IMR-90 (cell line): Measurements from ENCODE around the gene B4GALNT3. TPM values are rescaled to one million over a fixed set of nuclear protein-coding genes. Genes with fewer than 3 reads are reported as not detected.

Source experiments
- ATAC-seq: fragments of 200-7000 bp; cut with Tn5 transposase; 2 replicates; pipeline ENCODE4 v1.9.1; 2020; ENCODE audit warnings: low read depth, mild to moderate bottlenecking, moderate library complexity
- BruUV-seq: library from RNA; stranded (reverse); fragments of 400-500 nt; replicated peaks from 2 replicates; lab custom pipeline; 2021; lab: Mats Ljungman, UMichigan
- CTCF ChIA-PET: fragments of 300-600 bp; formaldehyde crosslinking; extraction: SDS; loops from one replicate; lab custom pipeline; 2021; ENCODE audit warnings: antibody characterized with exemption; lab: Yijun Ruan, JAX
- POLR2A ChIA-PET: fragments of 300-600 bp; sonication (Branson Sonifier 250); formaldehyde crosslinking; loops from one replicate; lab custom pipeline; 2022; ENCODE audit warnings: antibody characterized with exemption; ENCODE audit not compliant: unreplicated experiment; lab: Charles Lee
- DNase-seq: peaks from one replicate; pipeline ENCODE4 v3.0.0; 2013
- H2AFZ ChIP-seq: replicated peaks from 2 replicates; pipeline ENCODE3; 2013; ENCODE audit warnings: low read length, mild to moderate bottlenecking; ENCODE audit not compliant: poor library complexity
- H2AK5ac ChIP-seq: 2 replicates; pipeline ENCODE4 v1.6.1; 2013; ENCODE audit warnings: low read depth, low read length, inconsistent platforms
- H2AK9ac ChIP-seq: replicated peaks from 2 replicates; pipeline ENCODE3; 2013; ENCODE audit warnings: mild to moderate bottlenecking, low read depth, low read length, moderate library complexity; ENCODE audit not compliant: poor library complexity
- H2BK120ac ChIP-seq: 2 replicates; pipeline ENCODE4 v1.6.1; 2013; ENCODE audit warnings: low read depth, low read length, inconsistent platforms
- H2BK15ac ChIP-seq: 3 replicates; pipeline ENCODE4 v1.6.1; 2013; ENCODE audit warnings: low read depth, low read length, inconsistent platforms
- H2BK20ac ChIP-seq: 2 replicates; pipeline ENCODE4 v1.6.1; 2013; ENCODE audit warnings: low read depth, mild to moderate bottlenecking, inconsistent platforms, low read length, moderate library complexity
- H2BK5ac ChIP-seq: 2 replicates; pipeline ENCODE4 v1.6.1; 2013; ENCODE audit warnings: mild to moderate bottlenecking, low read depth, low read length, inconsistent platforms; ENCODE audit not compliant: poor library complexity, severe bottlenecking
- H3K14ac ChIP-seq: replicated peaks from 2 replicates; pipeline ENCODE4 v1.6.1; 2013; ENCODE audit warnings: low read depth, low read length, inconsistent platforms
- H3K18ac ChIP-seq: 2 replicates; pipeline ENCODE4 v1.6.1; 2013; ENCODE audit warnings: low read depth, low read length, control low read depth
- H3K23ac ChIP-seq: 2 replicates; pipeline ENCODE4 v1.6.1; 2013; ENCODE audit warnings: low read depth, low read length, inconsistent platforms
- H3K27ac ChIP-seq: 2 replicates; pipeline ENCODE4 v1.5.1; 2013; ENCODE audit warnings: mild to moderate bottlenecking, control low read depth, low read length; ENCODE audit not compliant: insufficient read depth
- H3K27me3 ChIP-seq: 2 replicates; pipeline ENCODE4 v1.6.1; 2013; ENCODE audit warnings: low read length; ENCODE audit not compliant: control insufficient read depth, insufficient read depth
- H3K36me3 ChIP-seq: 2 replicates; pipeline ENCODE4 v1.6.1; 2013; ENCODE audit warnings: low read length, mixed read lengths; ENCODE audit not compliant: control insufficient read depth, insufficient read depth
- H3K4ac ChIP-seq: 2 replicates; pipeline ENCODE4 v1.6.1; 2013; ENCODE audit warnings: low read depth, low read length, inconsistent platforms
- H3K4me1 ChIP-seq: 2 replicates; pipeline ENCODE4 v1.6.1; 2013; ENCODE audit warnings: low read length, mixed read lengths; ENCODE audit not compliant: control insufficient read depth, insufficient read depth
- H3K4me2 ChIP-seq: 2 replicates; pipeline ENCODE4 v1.6.1; 2013; ENCODE audit warnings: low read depth, mild to moderate bottlenecking, control low read depth, low read length, moderate library complexity
- H3K4me3 ChIP-seq: 2 replicates; pipeline ENCODE4 v1.5.1; 2013; ENCODE audit warnings: low read depth, mild to moderate bottlenecking, control low read depth, low read length, moderate library complexity; ENCODE audit not compliant: insufficient read depth
- H3K56ac ChIP-seq: 2 replicates; pipeline ENCODE4 v1.6.1; 2013; ENCODE audit warnings: low read length, inconsistent platforms; ENCODE audit not compliant: insufficient read depth; ENCODE audit errors: extremely low read depth
- H3K79me1 ChIP-seq, 2 experiments: 2 replicates each; pipeline ENCODE4 v1.6.1; 2013; ENCODE audit warnings: low read length in 2 of 2, inconsistent platforms in 1 of 2, low read depth in 1 of 2
- H3K9ac ChIP-seq: 2 replicates; pipeline ENCODE4 v1.6.1; 2013; ENCODE audit warnings: low read depth, low read length, control low read depth
- H3K9me1 ChIP-seq: 2 replicates; pipeline ENCODE4 v1.6.1; 2013; ENCODE audit warnings: low read length, inconsistent platforms; ENCODE audit not compliant: insufficient read depth
- H3K9me3 ChIP-seq: 2 replicates; pipeline ENCODE4 v1.6.1; 2013; ENCODE audit warnings: low read length; ENCODE audit not compliant: control insufficient read depth, insufficient read depth
- H4K20me1 ChIP-seq: 2 replicates; pipeline ENCODE4 v1.6.1; 2013; ENCODE audit warnings: low read length, inconsistent platforms; ENCODE audit not compliant: insufficient read depth
- H4K5ac ChIP-seq: 2 replicates; pipeline ENCODE4 v1.6.1; 2013; ENCODE audit warnings: mild to moderate bottlenecking, low read depth, low read length, control low read depth
- H4K8ac ChIP-seq, 2 experiments: 2 replicates each; pipeline ENCODE4 v1.6.1; 2013; ENCODE audit warnings: low read depth in 2 of 2, low read length in 2 of 2, control low read depth in 1 of 2, inconsistent platforms in 1 of 2
- H4K91ac ChIP-seq: 2 replicates; pipeline ENCODE4 v1.6.1; 2013; ENCODE audit warnings: low read depth, low read length, inconsistent platforms; ENCODE audit not compliant: insufficient read depth
- BHLHE40 ChIP-seq: fragments of 150-350 bp; IDR thresholded peaks from 2 replicates; pipeline ENCODE4 v1.6.1; 2016; ENCODE audit warnings: mild to moderate bottlenecking, low read depth, low read length
- CEBPB ChIP-seq: IDR thresholded peaks from 2 replicates; pipeline ENCODE4 v1.6.1; 2012; ENCODE audit warnings: low read depth, low read length, improper control_type of control experiment
- FOS ChIP-seq: fragments of 150-350 bp; IDR thresholded peaks from 2 replicates; pipeline ENCODE4 v1.6.1; 2016; ENCODE audit warnings: low read depth, low read length
- MAFK ChIP-seq: IDR thresholded peaks from 2 replicates; pipeline ENCODE4 v1.6.1; 2012; ENCODE audit warnings: low read depth, low read length, improper control_type of control experiment
- MXI1 ChIP-seq: IDR thresholded peaks from 2 replicates; pipeline ENCODE4 v1.6.1; 2012; ENCODE audit warnings: low read depth, mild to moderate bottlenecking, low read length, moderate library complexity, borderline replicate concordance
- NFE2L2 ChIP-seq: fragments of 150-350 bp; IDR thresholded peaks from 2 replicates; pipeline ENCODE4 v1.6.1; 2016; ENCODE audit warnings: low read depth, mild to moderate bottlenecking, low read length
- POLR2A ChIP-seq: IDR thresholded peaks from 2 replicates; pipeline ENCODE4 v1.6.1; 2012; ENCODE audit warnings: mild to moderate bottlenecking, low read depth, low read length
- RCOR1 ChIP-seq: IDR thresholded peaks from 2 replicates; pipeline ENCODE4 v1.6.1; 2012; ENCODE audit warnings: mild to moderate bottlenecking, low read length, improper control_type of control experiment; ENCODE audit not compliant: insufficient replicate concordance
- RFX5 ChIP-seq: IDR thresholded peaks from 2 replicates; pipeline ENCODE4 v1.8.0; 2012; ENCODE audit warnings: low read depth, mild to moderate bottlenecking, low read length, moderate library complexity
- SMC3 ChIP-seq: fragments of 150-350 bp; IDR thresholded peaks from 2 replicates; pipeline ENCODE4 v1.6.1; 2016; ENCODE audit warnings: low read depth, mild to moderate bottlenecking, antibody characterized with exemption, low read length, moderate library complexity
- WGBS, 2 experiments: methylation state at CpG; one replicate each; pipeline versions ENCODE4 v1.1.5 to v1.1.7; 2013; ENCODE audit warnings: missing lambda C conversion rate in 2 of 2; ENCODE audit not compliant: insufficient read length in 1 of 2; ENCODE audit errors: extremely low coverage in 2 of 2; 5-methylcytosine and 5-hydroxymethylcytosine counted together
- dilution Hi-C: fragments of 300-500 bp; cut with HindIII; formaldehyde crosslinking; loops from one replicate; pipeline ENCODE4 v1.14.3; 2018; ENCODE audit warnings: low sequenced_read_pairs; ENCODE audit not compliant: unreplicated experiment
- in situ Hi-C: fragments of 300-500 bp; cut with MboI; formaldehyde crosslinking; loops from 3 replicates; pipeline ENCODE4 v1.14.3; 2019; ENCODE audit warnings: low sequenced_read_pairs, inconsistent platforms, mixed read lengths
- intact Hi-C: fragments of 100-400 bp; cut with micrococcal nuclease; formaldehyde crosslinking; loops from 2 replicates; pipeline ENCODE4 v1.10.0; 2022
- polyA plus RNA-seq, 3 experiments: library from polyadenylated mRNA; depleted of rRNA; stranded (reverse); fragments of >200 nt; gene quantifications; 2 replicates each; pipeline ENCODE4 v1.2.3, GENCODE V29; 2012; ENCODE audit warnings: low replicate concordance in 1 of 3
- total RNA-seq: library from RNA; depleted of rRNA; stranded (reverse); fragments of >200 nt; gene quantifications from 2 replicates; pipeline ENCODE4 v1.2.3, GENCODE V29; 2012
- TF ChIP-seq, protein P1 (sequence below): conservative IDR thresholded peaks from 2 replicates; pipeline ENCODE4 v1.5.1; 2012; ENCODE audit warnings: mild to moderate bottlenecking, low read depth, low read length, improper control_type of control experiment
- TF ChIP-seq, protein P2 (sequence below): fragments of 150-350 bp; IDR thresholded peaks from 2 replicates; pipeline ENCODE4 v1.6.1; 2016; ENCODE audit warnings: low read depth, mild to moderate bottlenecking, low read length, moderate library complexity, borderline replicate concordance
- TF ChIP-seq, protein P3 (sequence below): fragments of 150-350 bp; IDR thresholded peaks from 2 replicates; pipeline ENCODE4 v1.6.1; 2017; ENCODE audit warnings: mild to moderate bottlenecking, antibody characterized with exemption, low read length, low read depth

The B4GALNT3 gene
- total and polyA plus RNA-seq, 2 of the 4 experiments (the other 2 are of a cell fraction): not detected

DNA sequence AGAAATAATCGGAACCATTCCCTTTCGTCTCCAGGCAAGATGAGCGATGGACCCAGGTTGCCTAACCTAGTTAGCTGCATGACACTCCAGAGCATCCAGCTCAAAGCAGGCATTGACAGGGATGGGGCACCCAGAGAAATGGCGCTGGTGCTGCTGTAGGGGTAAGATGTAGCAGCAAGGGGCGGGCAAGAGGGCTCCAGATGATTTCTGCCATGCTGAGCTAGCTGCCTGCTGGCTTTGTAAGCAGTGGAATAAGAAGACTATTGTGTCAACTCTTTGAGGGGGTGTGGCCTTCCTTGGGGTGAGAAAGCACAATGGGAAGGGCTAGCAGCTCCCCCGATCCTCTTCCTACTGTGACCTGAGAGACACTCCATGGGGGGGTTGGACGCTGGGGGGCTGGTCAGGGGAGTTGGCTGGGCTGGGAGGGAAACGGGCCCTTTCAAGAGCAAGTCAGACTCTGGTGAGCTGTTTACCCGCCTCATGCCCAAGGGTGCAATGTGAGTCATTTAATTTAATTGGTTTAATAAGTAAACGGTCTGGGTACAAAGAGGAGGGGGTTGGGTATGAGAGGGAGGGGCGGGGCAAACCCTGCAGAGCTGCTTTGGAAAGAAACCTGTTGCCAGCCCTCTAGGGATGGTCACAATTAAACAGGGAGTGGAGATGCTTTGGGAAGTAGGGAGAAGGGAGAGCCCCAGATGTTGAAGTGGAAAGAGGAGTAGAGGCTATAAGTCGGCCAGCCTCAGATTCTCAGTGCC, 50.5 kb downstream of the B4GALNT3 start (continued):
- no peak for TF ChIP-seq RFX5

DNA sequence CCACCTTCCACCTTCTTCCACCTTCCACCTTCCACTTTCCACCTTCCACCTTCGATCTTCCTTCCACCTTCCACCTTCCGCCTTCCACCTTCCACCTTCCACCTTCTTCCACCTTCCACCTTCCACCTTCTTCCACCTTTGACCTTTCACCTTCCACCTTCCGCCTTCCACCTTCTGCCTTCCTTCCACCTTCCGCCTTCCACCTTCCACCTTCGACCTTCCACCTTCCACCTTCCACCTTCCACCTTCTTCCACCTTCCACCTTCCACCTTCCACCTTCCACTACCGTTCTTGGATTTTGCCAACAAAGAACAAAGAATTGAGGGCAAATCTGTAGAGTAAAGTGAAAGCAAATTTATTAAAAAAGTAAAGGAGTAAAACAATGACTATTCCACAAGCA, 53.2 kb downstream of the B4GALNT3 start:
- H4K5ac ChIP-seq: no peak overlapping the region
- H3K23ac ChIP-seq: no peak overlapping the region
- dilution Hi-C loops (no loop called here), intact Hi-C loops (no loop called here), in situ Hi-C loops (no loop called here)
- H2AK9ac ChIP-seq: no peak overlapping the region
- no peak overlapping the region for H2AFZ ChIP-seq
- no peaks in the 10 kb centered on the region for H4K20me1 ChIP-seq
- H3K79me1 ChIP-seq: no peaks in the 10 kb centered on the region
- DNase-seq: no peak
- H3K36me3 ChIP-seq: no peaks in the 10 kb centered on the region
- H3K56ac ChIP-seq: no peak overlapping the region
- H3K9ac ChIP-seq: no peak overlapping the region
- no peak overlapping the region for H2BK20ac ChIP-seq
- WGBS, 2 experiments: 90 to 100% methylated on average over 3 to 5 of the region's 6 CpGs
- no peak overlapping the region for H3K14ac ChIP-seq
- no peak overlapping the region for H3K27ac ChIP-seq
- H3K27me3 ChIP-seq: peaks cover 30% of the 10 kb centered on the region
- ChIA-PET CTCF (no interaction called here), POLR2A (no interaction called here)
- no TSS peak for BruUV-seq
- no peak overlapping the region for H4K8ac ChIP-seq
- peaks cover 2% of the 10 kb centered on the region; the same call in 1 of the 2 replicates for H3K9me3 ChIP-seq
- H3K4me1 ChIP-seq: no peaks in the 10 kb centered on the region; the same call in 1 of the 2 replicates
- H3K18ac ChIP-seq: no peak overlapping the region
- H2BK5ac ChIP-seq: no peak overlapping the region
- ATAC-seq: no peak
- H4K91ac ChIP-seq: no peak overlapping the region
- H3K4me3 ChIP-seq: no peak overlapping the region
- H3K4ac ChIP-seq: no peak overlapping the region
- no peak overlapping the region for H3K4me2 ChIP-seq
- H3K9me1 ChIP-seq: 0 out of 2 replicates have a peak, but pooled peaks cover 6% of the 10 kb centered on the region
- no peak overlapping the region for H2BK15ac ChIP-seq
- H2AK5ac ChIP-seq: no peak overlapping the region
- no peak overlapping the region for H2BK120ac ChIP-seq
- TF ChIP-seq, protein P1, sequence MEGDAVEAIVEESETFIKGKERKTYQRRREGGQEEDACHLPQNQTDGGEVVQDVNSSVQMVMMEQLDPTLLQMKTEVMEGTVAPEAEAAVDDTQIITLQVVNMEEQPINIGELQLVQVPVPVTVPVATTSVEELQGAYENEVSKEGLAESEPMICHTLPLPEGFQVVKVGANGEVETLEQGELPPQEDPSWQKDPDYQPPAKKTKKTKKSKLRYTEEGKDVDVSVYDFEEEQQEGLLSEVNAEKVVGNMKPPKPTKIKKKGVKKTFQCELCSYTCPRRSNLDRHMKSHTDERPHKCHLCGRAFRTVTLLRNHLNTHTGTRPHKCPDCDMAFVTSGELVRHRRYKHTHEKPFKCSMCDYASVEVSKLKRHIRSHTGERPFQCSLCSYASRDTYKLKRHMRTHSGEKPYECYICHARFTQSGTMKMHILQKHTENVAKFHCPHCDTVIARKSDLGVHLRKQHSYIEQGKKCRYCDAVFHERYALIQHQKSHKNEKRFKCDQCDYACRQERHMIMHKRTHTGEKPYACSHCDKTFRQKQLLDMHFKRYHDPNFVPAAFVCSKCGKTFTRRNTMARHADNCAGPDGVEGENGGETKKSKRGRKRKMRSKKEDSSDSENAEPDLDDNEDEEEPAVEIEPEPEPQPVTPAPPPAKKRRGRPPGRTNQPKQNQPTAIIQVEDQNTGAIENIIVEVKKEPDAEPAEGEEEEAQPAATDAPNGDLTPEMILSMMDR: no peak
- TF ChIP-seq BHLHE40 (no peak), MAFK (no peak), POLR2A (no peak), SMC3 (no peak), RCOR1 (no peak), MXI1 (no peak), CEBPB (no peak), FOS (no peak), NFE2L2 (no peak), RFX5 (no peak)
- TF ChIP-seq, protein P2, sequence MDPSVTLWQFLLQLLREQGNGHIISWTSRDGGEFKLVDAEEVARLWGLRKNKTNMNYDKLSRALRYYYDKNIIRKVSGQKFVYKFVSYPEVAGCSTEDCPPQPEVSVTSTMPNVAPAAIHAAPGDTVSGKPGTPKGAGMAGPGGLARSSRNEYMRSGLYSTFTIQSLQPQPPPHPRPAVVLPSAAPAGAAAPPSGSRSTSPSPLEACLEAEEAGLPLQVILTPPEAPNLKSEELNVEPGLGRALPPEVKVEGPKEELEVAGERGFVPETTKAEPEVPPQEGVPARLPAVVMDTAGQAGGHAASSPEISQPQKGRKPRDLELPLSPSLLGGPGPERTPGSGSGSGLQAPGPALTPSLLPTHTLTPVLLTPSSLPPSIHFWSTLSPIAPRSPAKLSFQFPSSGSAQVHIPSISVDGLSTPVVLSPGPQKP: no peak
- TF ChIP-seq, protein P3, sequence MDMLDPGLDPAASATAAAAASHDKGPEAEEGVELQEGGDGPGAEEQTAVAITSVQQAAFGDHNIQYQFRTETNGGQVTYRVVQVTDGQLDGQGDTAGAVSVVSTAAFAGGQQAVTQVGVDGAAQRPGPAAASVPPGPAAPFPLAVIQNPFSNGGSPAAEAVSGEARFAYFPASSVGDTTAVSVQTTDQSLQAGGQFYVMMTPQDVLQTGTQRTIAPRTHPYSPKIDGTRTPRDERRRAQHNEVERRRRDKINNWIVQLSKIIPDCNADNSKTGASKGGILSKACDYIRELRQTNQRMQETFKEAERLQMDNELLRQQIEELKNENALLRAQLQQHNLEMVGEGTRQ: no peak
